Mesendoderm (in vitro differentiated cells): Measurements from ENCODE around the gene FAM9C.

ENCODE experiments used
- DNase-seq: peaks from one replicate; pipeline ENCODE4 v3.0.0; 2013
- H2AK5ac ChIP-seq: 2 replicates; pipeline ENCODE4 v1.6.1; 2013; ENCODE audit warnings: low read length, inconsistent platforms
- H2BK120ac ChIP-seq: 2 replicates; pipeline ENCODE4 v1.6.1; 2013; ENCODE audit warnings: low read depth, mild to moderate bottlenecking, low read length, moderate library complexity, mixed read lengths
- H2BK15ac ChIP-seq: replicated peaks from 2 replicates; pipeline ENCODE4 v1.6.1; 2013; ENCODE audit warnings: low read depth, mild to moderate bottlenecking, moderate library complexity
- H2BK5ac ChIP-seq: 2 replicates; pipeline ENCODE4 v1.6.1; 2013; ENCODE audit warnings: low read length, inconsistent platforms
- H3K18ac ChIP-seq: 2 replicates; pipeline ENCODE4 v1.6.1; 2013; ENCODE audit warnings: mild to moderate bottlenecking, low read length, mixed read lengths
- H3K23ac ChIP-seq: one replicate; pipeline ENCODE4 v1.6.1; 2013; ENCODE audit warnings: low read length
- H3K27ac ChIP-seq: 2 replicates; pipeline ENCODE4 v1.5.1; 2013; ENCODE audit warnings: low read depth, mild to moderate bottlenecking, inconsistent platforms, low read length, moderate library complexity
- H3K27me3 ChIP-seq: 2 replicates; pipeline ENCODE4 v1.6.1; 2013; ENCODE audit warnings: low read length, control low read depth, mild to moderate bottlenecking, inconsistent platforms; ENCODE audit not compliant: insufficient read depth, poor library complexity
- H3K36me3 ChIP-seq: 2 replicates; pipeline ENCODE4 v1.6.1; 2013; ENCODE audit warnings: low read length, inconsistent platforms; ENCODE audit not compliant: control insufficient read depth, insufficient read depth
- H3K4ac ChIP-seq: one replicate; pipeline ENCODE4 v1.6.1; 2013; ENCODE audit warnings: low read depth, mild to moderate bottlenecking, low read length, moderate library complexity
- H3K4me1 ChIP-seq: 2 replicates; pipeline ENCODE4 v1.6.1; 2013; ENCODE audit warnings: low read depth, low read length, inconsistent platforms; ENCODE audit not compliant: control insufficient read depth
- H3K4me2 ChIP-seq: 2 replicates; pipeline ENCODE4 v1.6.1; 2013; ENCODE audit warnings: low read length
- H3K4me3 ChIP-seq: 2 replicates; pipeline ENCODE4 v1.5.1; 2013; ENCODE audit warnings: mild to moderate bottlenecking, low read length
- H3K56ac ChIP-seq: one replicate; pipeline ENCODE4 v1.6.1; 2013; ENCODE audit warnings: low read length
- H3K79me1 ChIP-seq: 2 replicates; pipeline ENCODE4 v1.6.1; 2013; ENCODE audit warnings: low read length, inconsistent platforms
- H3K79me2 ChIP-seq: 2 replicates; pipeline ENCODE4 v1.6.1; 2013; ENCODE audit warnings: mild to moderate bottlenecking, low read length; ENCODE audit not compliant: control insufficient read depth, insufficient read depth
- H3K9ac ChIP-seq: 2 replicates; pipeline ENCODE4 v1.6.1; 2013; ENCODE audit warnings: low read length, inconsistent platforms
- H4K5ac ChIP-seq: one replicate; pipeline ENCODE4 v1.6.1; 2013; ENCODE audit warnings: low read length
- H4K8ac ChIP-seq: one replicate; pipeline ENCODE4 v1.6.1; 2013; ENCODE audit warnings: low read depth, mild to moderate bottlenecking, control low read depth, low read length, moderate library complexity
- WGBS: extraction: QIAGEN DNeasy Blood & Tissue Kit; methylation state at CpG from one replicate; pipeline ENCODE4 v1.1.7; 2013; ENCODE audit warnings: low lambda C conversion rate, missing lambda C conversion rate; ENCODE audit not compliant: insufficient coverage; ENCODE audit errors: extremely low coverage; 5-methylcytosine and 5-hydroxymethylcytosine counted together

FAM9C gene

DNA sequence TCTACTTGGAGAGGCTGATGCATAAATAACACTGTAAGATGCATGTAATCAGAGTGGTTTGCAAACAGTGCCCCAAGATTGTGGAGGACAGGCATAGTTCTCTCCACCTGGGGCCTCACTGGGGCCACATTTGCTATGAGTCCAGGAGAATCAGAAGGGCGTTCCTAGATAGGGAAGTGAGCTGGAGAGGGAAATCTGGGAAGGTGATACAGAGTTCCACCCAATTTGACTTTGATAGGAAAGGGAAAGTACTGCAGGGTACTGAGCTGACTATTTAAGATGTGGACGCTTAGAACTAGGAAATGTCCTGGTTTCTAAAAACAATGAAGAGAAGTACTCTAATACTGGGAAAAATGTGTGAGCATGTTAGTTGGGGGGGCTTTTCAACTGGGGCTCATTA lies 33.9 kb downstream of the FAM9C start:
- no peak overlapping the region for H2AK5ac ChIP-seq
- no peak overlapping the region for H4K5ac ChIP-seq
- no peak overlapping the region for H3K4me3 ChIP-seq

GRCh38 chrX:13009844-13010243 lies 34.6 kb downstream of the FAM9C start:
- Histone ChIP-seq H4K5ac (no peak overlapping the region), H3K9ac (no peak overlapping the region), H2BK120ac (no peak overlapping the region), H3K4me1 (peaks cover 9% of the 10 kb centered on the region), H4K8ac (no peak overlapping the region), H3K56ac (no peak overlapping the region), H2AK5ac (no peak overlapping the region), H2BK5ac (no peak overlapping the region), H2BK15ac (no peak overlapping the region), H3K4me3 (no peak overlapping the region), H3K4ac (no peak overlapping the region), H3K23ac (no peak overlapping the region), H3K27me3 (no peaks in the 10 kb centered on the region), H3K79me1 (no peaks in the 10 kb centered on the region), H3K79me2 (no peaks in the 10 kb centered on the region), H3K18ac (no peak overlapping the region), H3K36me3 (no peaks in the 10 kb centered on the region), H3K27ac (no peak overlapping the region), H3K4me2 (no peak overlapping the region)
- no peak for DNase-seq
- WGBS: no CpG with 5 or more reads among the region's 8 CpGs

More for the DNA sequence above, 33.9 kb downstream of the FAM9C start:
- H2BK5ac ChIP-seq: no peak overlapping the region
- no CpG with 5 or more reads among the region's 2 CpGs for WGBS
- no peaks in the 10 kb centered on the region for H3K79me1 ChIP-seq
- no peaks in the 10 kb centered on the region for H3K79me2 ChIP-seq
- no peak for DNase-seq
- H2BK120ac ChIP-seq: no peak overlapping the region
- H3K4ac ChIP-seq: no peak overlapping the region
- H3K36me3 ChIP-seq: no peaks in the 10 kb centered on the region
- H3K18ac ChIP-seq: no peak overlapping the region
- H4K8ac ChIP-seq: no peak overlapping the region
- H3K27ac ChIP-seq: no peak overlapping the region
- H3K4me1 ChIP-seq: peaks cover 9% of the 10 kb centered on the region
- no peak overlapping the region for H3K56ac ChIP-seq
- no peaks in the 10 kb centered on the region for H3K27me3 ChIP-seq
- no peak overlapping the region for H2BK15ac ChIP-seq
- no peak overlapping the region for H3K4me2 ChIP-seq
- H3K23ac ChIP-seq: no peak overlapping the region
- H3K9ac ChIP-seq: no peak overlapping the region

GRCh38 chrX:13009273-13009672 lies 35.1 kb downstream of the FAM9C start:
- H3K27ac ChIP-seq: no peak overlapping the region
- no peak overlapping the region for H4K8ac ChIP-seq
- H2BK15ac ChIP-seq: no peak overlapping the region
- no peak for DNase-seq
- no peak overlapping the region for H3K56ac ChIP-seq
- no peak overlapping the region for H3K4me2 ChIP-seq
- H3K18ac ChIP-seq: no peak overlapping the region
- no peak overlapping the region for H3K9ac ChIP-seq
- no peak overlapping the region for H2BK120ac ChIP-seq
- H4K5ac ChIP-seq: no peak overlapping the region
- H3K4ac ChIP-seq: peak overlapping the region; percentile 36
- peaks cover 6% of the 10 kb centered on the region for H3K4me1 ChIP-seq
- no peaks in the 10 kb centered on the region for H3K27me3 ChIP-seq
- no peaks in the 10 kb centered on the region for H3K36me3 ChIP-seq
- H3K79me1 ChIP-seq: no peaks in the 10 kb centered on the region
- no peak overlapping the region for H3K23ac ChIP-seq
- H3K4me3 ChIP-seq: no peak overlapping the region
- H3K79me2 ChIP-seq: no peaks in the 10 kb centered on the region
- H2BK5ac ChIP-seq: no peak overlapping the region
- H2AK5ac ChIP-seq: no peak overlapping the region
- no CpG with 5 or more reads among the region's 3 CpGs for WGBS

GRCh38 chrX:13008851-13009250 lies 35.6 kb downstream of the FAM9C start:
- Histone ChIP-seq H3K4me2 (no peak overlapping the region), H3K79me2 (no peaks in the 10 kb centered on the region), H3K56ac (no peak overlapping the region), H2AK5ac (no peak overlapping the region), H3K4me1 (peaks cover 6% of the 10 kb centered on the region), H3K23ac (no peak overlapping the region), H4K5ac (no peak overlapping the region), H2BK5ac (no peak overlapping the region), H3K9ac (no peak overlapping the region), H2BK120ac (no peak overlapping the region), H4K8ac (no peak overlapping the region), H3K79me1 (no peaks in the 10 kb centered on the region), H3K4ac (no peak overlapping the region), H3K27ac (no peak overlapping the region), H3K36me3 (no peaks in the 10 kb centered on the region), H3K18ac (no peak overlapping the region), H3K4me3 (no peak overlapping the region), H3K27me3 (no peaks in the 10 kb centered on the region), H2BK15ac (no peak overlapping the region)
- no CpG with 5 or more reads among the region's 3 CpGs for WGBS
- no peak for DNase-seq

DNA sequence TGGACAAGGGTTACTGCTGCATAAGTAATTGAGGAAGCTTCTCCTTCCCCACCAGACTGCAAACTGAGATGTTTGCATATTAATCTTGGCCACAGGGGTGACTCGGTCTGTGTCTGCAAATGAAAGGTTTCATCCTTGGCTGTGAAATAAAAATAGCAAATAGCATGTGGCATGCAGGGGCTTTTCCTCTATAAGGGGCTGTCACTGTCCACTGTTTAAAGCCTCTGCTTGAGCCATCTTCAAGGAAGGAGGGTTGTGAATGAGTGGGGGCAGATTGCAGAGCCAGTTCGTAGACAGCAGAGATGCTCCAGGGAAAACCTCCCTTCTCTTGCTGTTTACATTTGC lies 36.3 kb downstream of the FAM9C start:
- no peak overlapping the region for H2BK5ac ChIP-seq
- H2AK5ac ChIP-seq: no peak overlapping the region
- DNase-seq: no peak
- H4K5ac ChIP-seq: no peak overlapping the region
- no peaks in the 10 kb centered on the region for H3K27me3 ChIP-seq
- H3K79me2 ChIP-seq: no peaks in the 10 kb centered on the region
- H3K79me1 ChIP-seq: no peaks in the 10 kb centered on the region
- H2BK120ac ChIP-seq: no peak overlapping the region
- H2BK15ac ChIP-seq: no peak overlapping the region
- H3K9ac ChIP-seq: no peak overlapping the region
- H3K4ac ChIP-seq: no peak overlapping the region
- WGBS: no CpG with 5 or more reads among the region's 2 CpGs
- no peaks in the 10 kb centered on the region for H3K36me3 ChIP-seq
- no peak overlapping the region for H3K27ac ChIP-seq
- H3K23ac ChIP-seq: no peak overlapping the region
- H3K4me1 ChIP-seq: peaks cover 4% of the 10 kb centered on the region
- no peak overlapping the region for H3K18ac ChIP-seq
- H4K8ac ChIP-seq: no peak overlapping the region
- no peak overlapping the region for H3K56ac ChIP-seq
- H3K4me3 ChIP-seq: no peak overlapping the region
- H3K4me2 ChIP-seq: no peak overlapping the region

DNA sequence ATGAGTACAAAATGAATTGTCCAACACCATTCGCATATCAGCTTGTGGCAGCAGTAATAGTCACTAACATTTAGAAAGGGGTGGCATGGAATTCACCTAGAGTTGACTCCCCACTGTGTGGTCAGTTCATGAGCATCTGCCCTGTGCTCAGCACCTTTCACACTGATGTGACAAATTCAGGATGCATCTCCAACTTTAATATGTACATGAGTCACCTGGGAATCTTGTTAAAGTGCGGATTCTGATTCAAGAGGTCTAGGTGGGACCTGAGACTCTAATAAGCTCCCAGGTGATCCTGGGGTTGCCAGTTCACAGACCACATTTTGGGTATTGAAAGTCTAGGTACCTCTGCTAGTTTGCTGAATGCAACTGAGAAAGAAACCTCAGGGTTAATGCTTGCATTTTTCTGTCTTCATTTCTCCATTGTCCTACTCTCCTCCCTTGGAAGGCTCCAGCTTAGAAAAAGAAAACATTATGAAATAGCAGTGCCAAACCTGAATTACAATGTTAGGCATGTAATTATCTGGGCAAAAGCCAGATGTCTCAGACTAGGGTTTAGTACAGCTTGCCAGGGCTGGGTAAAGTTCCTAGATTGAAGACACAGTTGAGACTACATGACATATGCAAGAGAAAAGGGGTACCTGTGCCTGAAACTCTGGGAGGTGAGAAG lies 36.8 kb downstream of the FAM9C start:
- WGBS: no CpG with 5 or more reads among the region's 2 CpGs
- Histone ChIP-seq H2BK15ac (no peak overlapping the region), H3K23ac (no peak overlapping the region), H3K9ac (no peak overlapping the region), H4K5ac (no peak overlapping the region), H2AK5ac (no peak overlapping the region), H3K36me3 (no peaks in the 10 kb centered on the region), H3K4me3 (no peak overlapping the region), H2BK5ac (no peak overlapping the region), H3K27ac (no peak overlapping the region), H3K4me1 (peaks cover 4% of the 10 kb centered on the region), H3K79me1 (no peaks in the 10 kb centered on the region), H3K27me3 (no peaks in the 10 kb centered on the region), H3K79me2 (no peaks in the 10 kb centered on the region), H3K4me2 (no peak overlapping the region), H3K18ac (no peak overlapping the region), H2BK120ac (no peak overlapping the region), H4K8ac (no peak overlapping the region), H3K4ac (no peak overlapping the region), H3K56ac (no peak overlapping the region)
- no peak for DNase-seq
